Uterus (tissue), 2 donors: ENCODE data around the gene C22orf39.

ENCODE experiments used
- CTCF ChIP-seq, 4 experiments: fragments of 200-600 bp in 2 of 4; fragments of 450-650 bp in 2 of 4; sonication (generic) in 2 of 4; IDR thresholded peaks; one replicate each; pipeline ENCODE4 v1.5.1; 2016 to 2019; ENCODE audit warnings: antibody characterized with exemption in 4 of 4, mild to moderate bottlenecking in 2 of 4, moderate library complexity in 1 of 4
- POLR2A ChIP-seq, 2 donors: fragments of 450-650 bp; IDR thresholded peaks; one replicate each; pipeline ENCODE4 v1.6.1; 2016; ENCODE audit warnings: antibody characterized with exemption in 2 of 2, mild to moderate bottlenecking in 1 of 2, moderate library complexity in 1 of 2

GRCh38 chr22:19449422-19449767 lies 1.9 kb upstream of the C22orf39 start:
- TF ChIP-seq POLR2A (IDR thresholded peaks at IDR 0.05) (no peak), CTCF (IDR thresholded peaks at IDR 0.05) (no peak)
